Stimulated activated CD8-positive, alpha-beta memory T cell treated with anti-CD3 and anti-CD28 coated beads, Interleukin-4, amount 100 ng/mL, for 24 hours (primary cell): ENCODE data around the gene PLEKHF1.
A peak's percentile ranks its signal among the peaks of the same experiment; 100 is the strongest.

Experiments used
- DNase-seq: peaks from one replicate; pipeline ENCODE4 v3.0.0-alpha.2; 2020; ENCODE audit warnings: low read depth

PLEKHF1 gene

DNA sequence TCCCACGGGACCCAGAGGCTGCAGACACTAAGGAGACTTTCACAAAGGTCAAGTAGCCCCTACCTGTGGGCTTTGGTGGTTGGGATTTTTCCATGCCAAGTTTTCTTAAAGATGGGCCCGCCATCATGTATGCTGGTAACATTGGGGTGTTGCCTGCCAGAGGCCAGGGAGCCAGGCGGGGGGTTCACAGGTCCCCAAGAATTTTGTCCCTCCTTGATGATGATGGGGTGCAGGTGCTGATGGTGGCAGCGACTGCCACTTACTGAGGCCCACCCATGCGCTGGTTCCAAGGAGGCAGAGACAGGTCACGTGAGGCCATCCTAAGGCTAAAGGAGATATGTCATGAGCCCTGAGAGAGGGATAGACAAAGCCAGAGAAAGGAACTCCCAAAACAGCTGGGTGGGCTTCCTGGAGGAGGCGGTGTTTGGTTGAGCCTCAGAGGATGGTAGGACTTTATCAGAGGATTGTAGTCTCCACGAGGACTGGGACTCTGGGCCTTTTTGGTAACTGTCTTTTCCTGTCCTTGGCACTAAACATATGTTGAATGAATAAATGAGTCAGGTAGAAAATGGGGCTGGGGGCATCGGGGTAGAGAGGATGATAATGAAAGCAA, 14.4 kb downstream of the PLEKHF1 start:
- DNase-seq: no peak

DNA sequence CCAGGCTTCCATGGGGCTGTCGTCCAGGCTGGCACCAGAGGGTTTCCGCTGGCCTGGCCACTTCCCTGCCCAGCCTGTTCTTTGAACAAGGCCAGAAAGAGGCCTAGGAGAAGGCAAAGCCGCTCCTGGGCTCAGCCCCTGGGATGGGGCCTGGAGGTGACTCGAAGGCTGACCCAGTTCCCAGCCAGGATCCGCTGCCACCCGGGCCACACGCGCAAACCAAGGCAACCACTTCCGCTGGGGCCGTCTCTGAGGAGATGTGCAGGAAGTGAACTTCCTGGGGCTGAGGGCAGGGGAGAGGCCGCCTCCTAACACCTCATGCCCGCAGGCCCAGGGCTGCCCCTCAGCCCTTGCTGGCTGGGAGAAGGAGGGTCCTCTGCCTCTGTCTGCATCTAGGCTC, 15.2 kb downstream of the PLEKHF1 start:
- DNase-seq: peak; percentile 76

DNA sequence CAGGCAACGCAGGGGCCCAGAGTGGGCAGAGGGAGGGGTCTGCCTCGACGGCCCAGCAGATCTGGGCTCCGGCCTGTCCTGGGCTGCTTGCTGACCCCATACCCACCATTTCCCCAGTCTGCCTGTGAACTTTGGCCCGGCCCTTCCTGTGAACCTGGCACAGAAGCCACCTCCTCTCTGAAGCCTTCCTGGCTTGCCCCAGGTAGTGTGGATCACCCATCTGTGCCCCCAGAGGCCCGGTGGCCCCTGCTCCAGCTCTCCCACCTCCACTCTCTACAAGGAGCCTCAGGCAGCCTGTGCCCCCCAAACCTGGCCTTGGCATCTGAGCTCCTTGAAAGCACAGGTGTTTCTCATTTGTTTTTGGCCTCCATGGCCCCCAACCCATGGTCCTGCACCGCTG, 15.7 kb downstream of the PLEKHF1 start:
- DNase-seq: no peak

DNA sequence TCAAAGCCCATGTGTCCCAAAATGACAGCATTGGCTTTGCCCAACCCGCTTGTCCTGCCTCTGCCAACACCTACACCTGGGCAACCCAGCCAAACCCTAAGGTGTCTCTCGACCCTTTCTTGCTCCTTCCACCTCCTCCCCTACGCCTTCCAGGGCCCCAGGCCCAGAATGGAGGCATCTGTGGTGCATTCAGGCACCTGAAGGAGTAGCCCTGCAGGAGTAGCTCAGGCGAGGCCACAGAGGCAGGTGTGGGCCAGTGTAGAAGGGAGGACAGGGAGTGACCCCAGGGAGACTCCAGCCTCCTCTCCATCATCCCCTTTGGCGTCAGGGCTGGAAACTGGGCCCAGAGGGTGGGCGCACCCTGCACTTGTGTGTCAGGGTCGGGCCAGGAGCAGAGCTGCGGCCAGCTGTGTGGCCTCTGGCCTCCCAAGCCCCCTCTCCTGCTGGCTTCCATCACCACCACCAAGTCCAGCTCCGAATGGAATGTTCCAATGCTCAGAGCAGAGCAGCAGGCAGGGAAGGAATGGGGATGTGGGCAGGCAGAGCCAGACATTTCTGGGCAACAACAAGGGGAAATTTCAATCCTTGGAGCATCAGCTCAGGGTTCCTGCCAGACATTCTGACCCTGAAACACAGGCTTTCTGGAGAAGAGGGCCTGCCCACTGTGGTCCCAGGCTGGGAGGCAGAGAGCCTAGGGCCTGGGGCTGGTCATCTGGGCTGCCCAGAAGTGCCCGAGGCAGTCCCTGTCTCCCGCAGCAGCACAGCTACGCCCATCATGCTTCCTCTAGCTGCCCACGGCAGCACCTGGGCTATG, 16.4 kb downstream of the PLEKHF1 start:
- DNase-seq: no peak

DNA sequence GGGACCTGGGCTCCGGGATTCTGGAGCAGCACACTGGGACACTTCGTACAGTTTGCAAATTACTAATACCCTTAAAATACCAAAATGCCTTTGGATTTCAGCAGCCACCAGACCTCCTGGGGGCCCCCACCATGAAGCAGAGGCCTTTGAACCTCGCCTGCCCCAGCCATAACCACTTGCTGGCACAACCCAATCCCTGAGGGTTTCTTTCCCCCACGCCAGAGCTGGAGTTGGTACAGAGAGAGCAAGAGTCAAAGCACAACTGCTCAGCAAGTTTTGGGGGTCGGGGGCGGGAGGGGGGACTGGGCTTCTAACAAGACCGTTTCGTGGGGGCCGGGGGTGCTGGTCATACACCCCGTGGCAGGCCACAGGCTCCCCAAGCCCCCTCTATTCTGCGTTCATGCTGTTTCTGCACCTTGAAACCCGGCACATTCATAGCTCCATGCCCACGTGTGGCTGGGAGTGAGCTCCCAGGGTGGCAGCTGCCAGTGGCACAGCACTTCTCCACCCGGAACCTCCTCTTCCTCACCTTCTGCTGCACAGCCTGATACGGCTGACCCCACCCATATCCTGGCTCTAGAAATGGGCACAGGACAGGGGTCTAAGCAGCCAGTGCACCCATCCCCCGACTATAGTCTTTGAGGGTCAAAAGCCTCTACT, 17.1 kb downstream of the PLEKHF1 start:
- DNase-seq: no peak

DNA sequence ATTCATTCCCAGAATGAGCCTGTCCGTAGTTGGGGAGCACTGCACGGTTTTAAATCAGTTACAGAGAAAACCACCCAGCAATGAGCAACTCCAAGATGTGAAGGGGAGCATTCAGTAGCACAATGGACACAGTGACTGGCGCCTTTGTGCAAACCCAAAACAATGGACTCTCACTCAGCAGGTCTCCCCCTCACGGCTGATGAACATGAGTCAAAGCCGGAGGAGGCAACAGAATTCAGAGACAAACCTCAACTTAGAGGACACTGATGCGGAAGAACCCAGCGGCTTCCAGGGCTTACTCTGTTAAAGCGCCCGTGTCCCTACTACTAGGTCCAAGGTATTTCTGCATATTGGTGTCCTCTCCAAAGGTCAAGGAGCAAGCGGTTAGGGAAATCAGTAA, 17.7 kb downstream of the PLEKHF1 start:
- no peak for DNase-seq

DNA sequence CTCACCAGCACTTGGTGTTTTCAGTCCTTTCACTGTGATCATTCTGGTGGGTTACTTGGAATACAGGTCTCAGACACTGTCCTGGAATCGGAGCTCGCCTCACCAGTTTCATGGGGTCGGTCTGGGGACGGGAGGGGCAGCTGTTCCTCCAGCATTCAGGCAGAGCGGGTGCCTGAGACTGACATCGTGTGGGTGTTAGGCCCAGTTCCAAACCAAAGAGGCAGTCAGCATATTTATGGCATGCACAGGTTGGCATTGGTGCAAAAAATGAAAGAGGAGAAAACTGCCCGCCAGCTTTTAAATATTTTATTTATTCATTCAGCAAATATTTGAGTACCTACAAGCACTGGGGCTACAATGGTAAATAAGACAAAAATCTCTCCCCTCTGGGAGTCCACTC, 20.1 kb downstream of the PLEKHF1 start:
- DNase-seq: no peak

DNA sequence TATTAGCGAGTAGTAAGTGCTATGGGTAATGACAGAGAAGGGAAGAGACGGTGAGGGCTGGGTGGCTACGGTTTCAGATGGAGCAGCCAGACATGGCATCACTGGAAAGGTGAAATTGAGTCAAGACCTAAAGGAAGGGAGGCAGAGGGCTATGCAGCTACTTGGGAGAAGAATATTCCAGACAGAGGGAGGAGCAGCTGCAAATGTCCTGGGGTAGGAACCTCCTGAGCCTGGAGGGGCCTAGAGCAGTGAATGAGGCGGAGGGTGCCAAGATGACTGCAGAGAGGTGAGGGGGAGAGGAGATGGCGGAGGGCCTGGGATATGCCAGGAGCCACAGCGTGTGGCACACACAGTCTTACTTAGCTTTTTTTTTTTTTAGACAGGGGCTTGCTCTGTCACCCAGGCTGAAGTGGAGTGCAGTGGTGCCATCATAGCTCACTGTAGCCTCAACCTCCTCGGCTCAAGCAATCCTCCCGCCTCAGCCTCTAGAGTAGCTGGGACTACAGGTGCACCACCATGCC, 21.1 kb downstream of the PLEKHF1 start:
- DNase-seq: no peak

DNA sequence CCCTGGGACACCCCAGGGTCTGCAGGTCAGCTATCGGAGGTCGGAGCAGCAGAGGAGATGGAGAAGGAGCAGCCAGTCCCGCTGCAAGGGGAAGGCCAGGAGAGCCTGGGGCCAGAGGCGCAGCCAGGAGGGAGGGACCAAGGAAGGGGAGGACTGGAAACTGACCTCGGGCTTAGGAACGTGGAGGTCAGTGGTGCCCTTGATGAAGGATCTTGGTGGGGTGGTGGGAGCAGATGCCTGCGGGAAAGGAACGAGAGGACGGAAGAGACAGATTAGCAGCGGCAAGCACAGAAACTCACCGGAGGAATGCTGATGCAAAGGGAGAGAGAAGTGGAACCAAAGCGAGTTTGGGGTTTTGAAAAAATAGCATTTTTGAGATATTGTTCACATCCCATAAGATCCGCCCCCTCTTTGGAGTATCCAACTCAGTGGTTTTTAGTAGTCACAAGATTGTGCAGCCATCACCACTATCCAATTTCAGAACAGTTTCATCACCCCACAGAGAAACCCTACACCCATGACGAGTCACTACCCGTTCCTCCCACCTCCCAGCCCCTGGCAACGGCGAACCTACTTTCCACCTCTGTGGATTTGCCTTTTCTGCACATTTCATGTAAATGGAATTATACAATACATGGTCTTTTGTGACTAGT, 22.1 kb downstream of the PLEKHF1 start:
- no peak for DNase-seq

DNA sequence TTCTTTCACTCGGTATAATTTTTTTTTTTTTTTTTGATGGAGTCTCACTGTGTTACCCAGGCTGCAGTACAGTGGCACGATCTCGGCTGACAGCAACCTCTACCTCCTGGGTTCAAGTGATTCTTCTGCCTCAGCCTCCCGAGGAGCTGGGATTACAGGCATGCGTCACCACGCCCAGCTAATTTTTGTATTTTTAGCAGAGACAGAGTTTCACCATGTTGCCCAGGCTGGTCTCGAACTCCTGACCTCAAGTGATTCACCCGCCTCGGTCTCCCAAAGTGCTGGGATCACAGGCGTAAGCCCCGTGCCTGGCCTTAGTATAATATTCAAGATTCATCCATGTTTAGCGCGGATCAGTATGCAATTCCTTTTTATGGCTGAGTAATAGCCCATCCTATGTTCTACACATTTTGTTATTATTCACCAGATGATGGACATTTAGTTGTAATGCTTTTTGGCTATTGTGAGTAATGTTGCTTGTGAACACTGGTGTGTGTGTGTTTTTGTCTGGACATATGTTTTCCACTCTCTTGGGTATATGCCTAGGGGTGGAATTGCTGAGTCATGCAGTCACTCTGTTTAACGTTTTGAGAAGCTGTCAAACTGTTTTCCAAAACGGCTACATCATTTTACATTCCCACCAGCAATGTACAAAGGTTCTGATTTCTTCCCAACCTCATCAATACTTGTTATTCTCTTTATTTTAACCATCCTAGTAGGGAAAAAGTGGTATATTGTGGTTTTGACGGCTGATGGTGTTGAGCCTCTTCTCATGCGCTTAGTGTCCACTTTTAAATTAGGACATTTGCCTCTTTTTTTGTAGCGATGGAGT, 22.9 kb downstream of the PLEKHF1 start:
- no peak for DNase-seq

DNA sequence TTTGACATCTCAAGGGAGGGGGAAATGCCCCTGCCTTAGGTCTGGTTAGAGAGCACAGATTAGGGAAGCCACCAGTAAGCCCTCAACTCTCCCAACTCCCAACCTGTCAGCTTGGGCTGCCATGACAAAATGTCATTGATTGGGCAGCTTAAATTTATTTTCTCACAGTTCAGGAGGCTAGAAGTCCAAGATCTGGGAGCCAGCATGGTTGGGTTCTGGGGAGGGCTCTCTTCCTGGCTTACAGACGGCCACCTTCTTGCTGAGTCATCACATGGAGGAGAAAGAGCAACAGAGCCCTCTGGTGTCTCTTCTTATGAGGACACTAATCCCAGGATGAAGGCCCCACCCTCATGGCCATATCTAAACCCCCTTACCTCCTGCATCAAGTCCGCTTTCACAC, 25.6 kb downstream of the PLEKHF1 start:
- DNase-seq: no peak

DNA sequence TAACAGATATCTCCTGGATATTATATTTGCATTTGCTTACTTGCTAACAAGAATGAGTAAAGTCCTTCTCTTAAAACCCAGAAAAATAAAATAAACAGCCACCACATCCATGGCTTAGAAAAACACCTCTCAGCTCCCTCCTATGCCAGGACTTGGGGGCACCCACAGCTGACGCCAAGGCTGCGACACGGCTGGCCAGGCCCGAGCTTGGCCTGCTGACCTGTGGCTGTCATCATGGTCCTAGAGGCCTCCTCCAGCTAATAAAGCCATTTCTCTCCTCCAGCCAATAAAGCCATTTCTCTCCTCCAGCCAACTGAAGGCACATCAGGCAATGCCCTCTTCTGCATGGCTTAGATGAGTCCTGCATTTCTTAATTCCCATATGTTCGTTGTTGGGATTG, 28.9 kb downstream of the PLEKHF1 start:
- no peak for DNase-seq

DNA sequence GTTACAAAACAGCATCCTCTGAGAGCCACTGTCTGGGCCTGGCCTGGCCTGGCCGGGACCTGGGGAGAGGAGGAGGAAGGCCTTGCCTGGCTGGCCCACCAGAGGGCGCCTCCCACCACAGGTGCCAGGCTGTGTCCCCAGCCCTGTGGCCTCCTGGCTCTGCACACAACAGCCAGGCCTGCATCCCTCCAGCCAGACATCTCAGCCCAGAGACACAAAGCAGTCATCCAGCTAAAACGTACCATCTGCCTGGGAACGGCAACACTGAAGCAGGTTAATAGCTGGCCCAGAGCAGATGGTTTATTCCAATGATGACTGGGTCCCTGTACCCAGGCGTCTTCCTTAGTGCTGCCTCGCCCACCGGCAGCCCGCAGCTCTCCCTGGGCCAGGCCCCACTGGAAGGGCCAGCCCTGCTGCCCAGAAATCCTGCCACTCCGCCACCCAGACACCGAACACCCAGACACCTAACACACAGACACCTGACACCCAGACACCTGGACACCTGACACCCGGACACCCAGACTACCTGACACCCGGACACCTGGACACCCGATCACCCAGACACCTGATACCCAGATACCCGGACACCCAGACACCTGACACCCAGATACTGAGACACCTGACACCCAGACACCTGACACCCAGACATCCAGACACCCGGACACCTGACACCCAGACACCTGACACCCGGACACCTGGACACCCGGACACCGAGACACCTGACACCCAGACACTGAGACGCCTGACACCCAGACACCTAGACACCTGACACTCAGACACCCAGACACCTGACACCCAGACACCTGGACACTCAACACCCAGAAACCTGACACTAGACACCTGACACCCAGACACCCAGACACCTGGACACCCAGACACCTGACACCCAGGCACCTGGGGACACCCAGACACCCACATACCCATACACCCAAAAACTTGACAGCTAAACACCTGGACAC, 29.7 kb downstream of the PLEKHF1 start:
- DNase-seq: peak; percentile 76

DNA sequence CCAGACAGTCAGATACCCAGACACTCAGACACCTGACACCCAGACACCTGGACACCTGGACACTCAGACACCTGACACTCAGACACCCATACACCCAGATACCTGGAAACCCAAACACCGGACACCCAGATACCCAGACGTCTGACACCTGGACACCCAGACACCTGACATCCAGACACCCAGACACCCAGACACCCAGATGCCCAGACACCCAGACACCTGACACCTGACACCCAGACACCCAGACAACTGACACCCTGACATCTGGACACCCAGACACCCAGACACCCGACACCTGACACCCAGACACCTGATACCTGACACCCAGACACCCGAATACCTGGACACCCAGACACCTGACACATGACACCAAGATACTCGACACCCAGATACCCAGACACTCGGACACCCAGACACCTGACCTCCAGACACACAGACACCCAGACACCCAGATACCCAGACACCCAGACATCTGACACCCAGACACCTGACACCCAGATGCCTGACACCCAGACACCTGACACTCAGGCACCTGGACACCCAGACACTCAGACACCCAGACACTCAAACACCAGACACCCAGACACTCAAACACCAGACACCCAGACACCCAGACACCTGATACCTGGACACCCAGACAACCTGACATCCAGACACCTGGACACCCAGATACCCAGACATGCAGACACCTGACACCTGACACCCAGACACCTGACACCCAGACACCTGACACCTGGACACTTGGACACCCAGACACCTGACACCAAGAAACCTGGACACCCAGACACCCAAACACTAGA, 30.7 kb downstream of the PLEKHF1 start:
- no peak for DNase-seq

DNA sequence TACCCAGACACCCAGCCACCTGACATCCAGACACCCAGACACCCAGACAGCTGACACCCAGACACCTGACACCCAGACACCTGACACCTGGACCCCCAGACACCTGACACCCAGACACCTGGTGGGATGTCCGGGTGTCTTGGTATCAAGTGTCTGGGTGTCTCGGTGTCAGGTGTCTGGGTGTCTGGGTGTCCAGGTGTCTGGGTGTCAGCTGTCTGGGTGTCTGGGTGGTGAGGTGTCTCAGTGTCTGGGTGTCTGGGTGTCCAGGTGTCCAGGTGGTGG, 31.2 kb downstream of the PLEKHF1 start:
- DNase-seq: no peak

DNA sequence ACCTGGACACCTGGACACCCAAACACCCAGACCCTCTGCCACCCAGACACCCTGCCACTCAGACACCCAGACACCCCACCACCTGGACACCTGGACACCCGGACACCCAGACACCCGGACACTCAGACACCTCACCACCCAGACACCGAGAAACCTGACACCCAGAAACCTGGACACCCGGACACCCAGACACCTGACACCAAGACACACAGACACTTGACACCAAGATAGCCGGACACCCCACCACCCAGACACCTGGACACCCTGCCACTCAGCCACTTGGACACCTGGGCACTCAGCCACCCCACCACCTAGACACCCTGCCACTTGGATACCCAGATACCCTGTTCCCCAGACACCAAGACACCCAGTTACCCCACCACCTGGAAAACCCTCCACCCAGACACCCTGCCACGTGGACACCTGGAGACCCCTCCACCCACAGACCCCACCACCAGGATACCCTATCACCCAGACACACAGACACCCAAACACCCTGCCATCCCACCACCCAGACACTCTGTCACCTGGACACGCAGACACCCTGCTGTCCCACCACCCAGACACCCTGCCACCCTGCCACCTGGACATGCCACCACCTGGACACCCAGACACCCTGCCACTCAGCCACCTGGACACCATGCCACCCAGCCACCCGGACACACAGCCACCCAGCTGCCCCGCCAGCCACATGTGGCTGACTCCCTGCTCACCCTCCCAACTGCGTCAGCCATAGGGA, 32.4 kb downstream of the PLEKHF1 start:
- no peak for DNase-seq

DNA sequence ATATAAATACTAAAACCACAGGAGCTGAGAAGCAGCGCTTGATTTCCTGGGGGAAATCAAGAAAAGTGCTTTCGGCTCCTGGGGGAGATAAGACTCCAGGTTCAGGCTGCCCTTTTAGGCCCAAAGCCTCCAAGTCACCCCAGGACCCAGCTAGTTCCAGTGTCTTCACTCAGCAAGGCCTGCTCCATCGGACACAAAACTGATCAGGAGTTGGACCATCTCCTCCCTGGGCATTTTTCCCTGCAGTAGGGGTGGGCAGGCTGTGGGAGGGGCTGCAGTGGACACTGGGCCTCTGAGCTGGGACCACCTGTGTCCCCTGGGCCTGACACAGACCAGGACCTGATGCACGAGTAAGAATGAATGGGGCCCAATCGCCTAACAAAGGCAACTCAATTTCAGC, 34.6 kb downstream of the PLEKHF1 start:
- DNase-seq: no peak

DNA sequence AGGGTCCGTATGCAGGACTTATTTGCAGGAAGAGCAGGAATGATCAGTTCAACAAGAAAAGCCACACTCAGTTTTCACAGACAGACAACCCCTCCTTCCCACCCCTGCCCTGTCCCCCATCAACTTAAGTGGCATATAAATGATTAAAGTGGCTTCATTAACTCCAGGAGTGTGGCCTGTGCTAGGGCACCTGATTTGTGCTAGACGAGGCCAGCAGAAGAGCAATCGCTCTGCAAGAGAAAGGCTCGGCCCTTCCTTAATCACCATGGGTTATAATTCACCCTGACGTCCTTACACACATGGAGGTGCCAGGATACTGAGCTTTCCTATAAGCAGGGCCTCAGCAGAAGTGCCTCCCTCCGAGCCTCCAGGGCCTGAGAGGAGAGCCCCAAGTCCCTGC, 35.2 kb downstream of the PLEKHF1 start:
- DNase-seq: no peak
